ENCODE data around the gene MRPS26. TPM values are rescaled to one million over a fixed set of nuclear protein-coding genes. Genes with fewer than 3 reads are reported as not detected.
"Not testable (repeated sequence)": the region's sequence is repeated elsewhere in the genome, so short reads cannot be mapped to it uniquely, and the experiment has no call there.

The MRPS26 gene
- total and polyA plus RNA-seq, 2 experiments from 2014 or later: 89.2 to 174 TPM

DNA sequence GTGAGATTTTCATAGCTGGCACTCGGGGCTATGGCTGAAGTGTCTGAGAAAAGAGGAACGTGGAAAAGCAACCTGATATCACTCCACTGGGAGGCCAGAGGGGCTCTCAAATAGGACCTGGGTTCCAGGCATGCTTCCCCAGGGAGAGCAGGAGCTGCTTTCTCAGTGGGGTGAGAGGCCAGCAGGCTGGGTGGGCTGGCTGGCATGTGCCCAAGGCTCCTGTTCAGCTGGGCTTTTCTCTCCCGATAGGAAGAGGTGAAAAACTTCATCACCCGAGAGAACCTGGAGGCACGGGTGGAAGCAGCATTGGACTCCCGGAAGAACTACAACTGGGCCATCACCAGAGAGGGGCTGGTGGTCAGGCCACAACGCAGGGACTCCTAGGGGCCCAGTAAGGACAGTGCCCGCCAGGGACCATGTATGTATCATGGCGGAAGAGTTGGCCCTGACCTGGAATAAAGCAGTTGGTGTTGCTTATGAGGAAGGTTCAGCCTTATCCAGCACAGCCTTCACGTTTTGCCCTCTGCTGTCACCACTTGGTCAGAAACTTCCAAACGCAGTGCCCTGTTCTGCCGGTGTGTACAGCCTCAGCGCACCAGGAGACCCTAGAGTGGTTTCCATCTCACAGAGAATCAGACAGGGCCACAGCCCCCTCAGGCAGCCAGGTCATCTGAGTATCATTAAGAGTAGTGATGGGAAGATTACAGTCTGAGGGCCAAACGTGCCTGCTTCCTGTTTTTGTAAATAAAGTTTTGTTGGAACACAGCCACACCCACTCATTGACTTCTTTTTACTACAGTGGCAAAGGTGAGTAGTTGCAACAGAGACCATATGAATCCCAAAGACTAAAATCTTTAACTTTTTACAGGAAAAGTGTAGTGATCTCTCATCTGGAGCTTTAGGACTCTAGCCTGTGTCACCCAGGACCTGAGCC lies 1.9 kb downstream of the MRPS26 start:
- Histone ChIP-seq H3K27ac (no peak overlapping the region), H3K9me3 (ENCODE audit: low read depth) (no peaks in the 10 kb centered on the region), H3K27me3 (no peaks in the 10 kb centered on the region), H3K36me3 (replicated peaks; ENCODE audit: insufficient read depth, low read depth) (no peaks in the 10 kb centered on the region), H3K79me2 (peaks cover 18% of the 10 kb centered on the region), H3K4me3 (no peak overlapping the region), H2AFZ (no peak overlapping the region), H3K4me2 (peak overlapping the region; percentile 88), H3K9me2 (replicated peaks; ENCODE audit: insufficient read depth) (no peaks in the 10 kb centered on the region), H4K20me1 (ENCODE audit: insufficient read depth, poor library complexity, severe bottlenecking) (no peaks in the 10 kb centered on the region), H3K4me1 (ENCODE audit: insufficient read depth) (peaks cover 14% of the 10 kb centered on the region)
- 89% methylated on average over 14 of the region's 14 CpGs for WGBS (ENCODE audit: low lambda C conversion rate, missing lambda C conversion rate)
- no peak for DNase-seq (ENCODE audit: low spot score)
- TF ChIP-seq, protein P1, sequence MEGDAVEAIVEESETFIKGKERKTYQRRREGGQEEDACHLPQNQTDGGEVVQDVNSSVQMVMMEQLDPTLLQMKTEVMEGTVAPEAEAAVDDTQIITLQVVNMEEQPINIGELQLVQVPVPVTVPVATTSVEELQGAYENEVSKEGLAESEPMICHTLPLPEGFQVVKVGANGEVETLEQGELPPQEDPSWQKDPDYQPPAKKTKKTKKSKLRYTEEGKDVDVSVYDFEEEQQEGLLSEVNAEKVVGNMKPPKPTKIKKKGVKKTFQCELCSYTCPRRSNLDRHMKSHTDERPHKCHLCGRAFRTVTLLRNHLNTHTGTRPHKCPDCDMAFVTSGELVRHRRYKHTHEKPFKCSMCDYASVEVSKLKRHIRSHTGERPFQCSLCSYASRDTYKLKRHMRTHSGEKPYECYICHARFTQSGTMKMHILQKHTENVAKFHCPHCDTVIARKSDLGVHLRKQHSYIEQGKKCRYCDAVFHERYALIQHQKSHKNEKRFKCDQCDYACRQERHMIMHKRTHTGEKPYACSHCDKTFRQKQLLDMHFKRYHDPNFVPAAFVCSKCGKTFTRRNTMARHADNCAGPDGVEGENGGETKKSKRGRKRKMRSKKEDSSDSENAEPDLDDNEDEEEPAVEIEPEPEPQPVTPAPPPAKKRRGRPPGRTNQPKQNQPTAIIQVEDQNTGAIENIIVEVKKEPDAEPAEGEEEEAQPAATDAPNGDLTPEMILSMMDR (IDR thresholded peaks at IDR 0.05; ENCODE audit: poor library complexity): no peak

GRCh38 chr20:3051385-3052019 lies 5.7 kb downstream of the MRPS26 start:
- TF ChIP-seq EZH2phosphoT487 (IDR thresholded peaks at IDR 0.05; ENCODE audit: low read depth, severe bottlenecking, unreplicated experiment) (no peak), EZH2 (IDR thresholded peaks at IDR 0.05; ENCODE audit: borderline replicate concordance) (no peak)
- TF ChIP-seq, protein P1 (IDR thresholded peaks at IDR 0.05; ENCODE audit: poor library complexity): no peak
- no peak overlapping the region for H3K27ac ChIP-seq
- no peaks in the 10 kb centered on the region for H3K9me2 ChIP-seq (replicated peaks; ENCODE audit: insufficient read depth)
- no peak overlapping the region for H2AFZ ChIP-seq
- peaks cover 9% of the 10 kb centered on the region for H3K4me1 ChIP-seq (ENCODE audit: insufficient read depth)
- H3K4me3 ChIP-seq: no peak overlapping the region
- no peak overlapping the region for H3K4me2 ChIP-seq
- H3K79me2 ChIP-seq: peaks cover 16% of the 10 kb centered on the region
- no peaks in the 10 kb centered on the region for H3K9me3 ChIP-seq (ENCODE audit: low read depth)
- no peaks in the 10 kb centered on the region for H3K27me3 ChIP-seq
- DNase-seq (ENCODE audit: low spot score): no peak
- 66% methylated on average over 7 of the region's 7 CpGs for WGBS (ENCODE audit: low lambda C conversion rate, missing lambda C conversion rate)
- no peaks in the 10 kb centered on the region for H4K20me1 ChIP-seq (ENCODE audit: insufficient read depth, poor library complexity, severe bottlenecking)
- H3K36me3 ChIP-seq (replicated peaks; ENCODE audit: insufficient read depth, low read depth): no peaks in the 10 kb centered on the region

DNA sequence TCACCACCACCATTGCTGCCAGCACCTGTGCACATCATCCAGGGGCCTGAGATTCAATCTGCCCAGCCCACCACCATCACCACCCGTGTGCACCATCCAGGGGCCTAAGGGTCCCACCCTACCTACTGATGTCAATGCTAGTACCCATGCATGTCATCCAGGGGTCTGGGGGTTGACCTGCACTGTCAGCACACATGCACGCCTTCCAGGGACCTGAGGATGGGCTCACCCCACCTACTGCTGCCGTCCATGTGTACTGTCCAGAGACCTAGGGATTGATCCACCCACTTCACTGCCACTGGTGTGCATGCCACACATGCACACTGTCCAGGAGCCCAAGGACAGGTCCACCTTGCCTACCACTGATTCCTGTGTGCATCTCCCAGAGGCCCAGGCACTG lies 13.6 kb downstream of the MRPS26 start:
- Histone ChIP-seq H4K20me1 (ENCODE audit: insufficient read depth, poor library complexity, severe bottlenecking) (no peaks in the 10 kb centered on the region), H3K27me3 (no peaks in the 10 kb centered on the region), H3K79me2 (no peaks in the 10 kb centered on the region), H3K36me3 (replicated peaks; ENCODE audit: insufficient read depth, low read depth) (no peaks in the 10 kb centered on the region), H3K9me3 (ENCODE audit: low read depth) (no peaks in the 10 kb centered on the region), H2AFZ (no peak overlapping the region), H3K4me1 (ENCODE audit: insufficient read depth) (no peaks in the 10 kb centered on the region), H3K27ac (no peak overlapping the region), H3K4me3 (no peak overlapping the region), H3K4me2 (no peak overlapping the region), H3K9me2 (replicated peaks; ENCODE audit: insufficient read depth) (no peaks in the 10 kb centered on the region)
- TF ChIP-seq, protein P1 (IDR thresholded peaks at IDR 0.05; ENCODE audit: poor library complexity): no peak
- no peak for DNase-seq (ENCODE audit: low spot score)
- 96% methylated on average over 3 of the region's 3 CpGs for WGBS (ENCODE audit: low lambda C conversion rate, missing lambda C conversion rate)

GRCh38 chr20:3064119-3064518 lies 18.3 kb downstream of the MRPS26 start:
- not testable (repeated sequence) for H3K27ac ChIP-seq; H3K4me3 ChIP-seq; DNase-seq (ENCODE audit: low spot score); H3K4me2 ChIP-seq; H3K9me3 ChIP-seq (ENCODE audit: low read depth); H4K20me1 ChIP-seq (ENCODE audit: insufficient read depth, poor library complexity, severe bottlenecking); H3K27me3 ChIP-seq; H3K9me2 ChIP-seq (replicated peaks; ENCODE audit: insufficient read depth); H3K36me3 ChIP-seq (replicated peaks; ENCODE audit: insufficient read depth, low read depth); H3K4me1 ChIP-seq (ENCODE audit: insufficient read depth); H3K79me2 ChIP-seq; H2AFZ ChIP-seq
- WGBS (ENCODE audit: low lambda C conversion rate, missing lambda C conversion rate): 82% methylated on average over 6 of the region's 6 CpGs

Measured in hepatocyte (in vitro differentiated cells).